ENCODE measurements around the gene TRIM51. TPM values are rescaled to one million over a fixed set of nuclear protein-coding genes. Genes with fewer than 3 reads are reported as not detected.
"Not testable (repeated sequence)": the region's sequence is repeated elsewhere in the genome, so short reads cannot be mapped to it uniquely, and the experiment has no call there.

The TRIM51 gene
- not detected in 2 replicates for total RNA-seq (2014; rRNA removed; shearing (Covaris generic))

- DNase-seq (ENCODE audit: low read depth) = not testable (repeated sequence)
These were observed at the start of gene TRIM51 for GRCh38 chr11:55882997-55883396. TSS of gene TRIM51 (plus strand) at chr11:55883297. CDS start at chr11:55885429, 2,132 bp downstream.

GRCh38 chr11:55838452-55838851 lies 44.6 kb upstream of the TRIM51 start, which contains the start of gene OR5D16:
TSS of gene OR5D16 (plus strand) at chr11:55838752. CDS start at chr11:55838752, 0 bp downstream.
- no peak for DNase-seq (ENCODE audit: low read depth)

GRCh38 chr11:55847453-55847852 lies 35.6 kb upstream of the TRIM51 start:
- DNase-seq (ENCODE audit: low read depth) = no peak

DNA sequence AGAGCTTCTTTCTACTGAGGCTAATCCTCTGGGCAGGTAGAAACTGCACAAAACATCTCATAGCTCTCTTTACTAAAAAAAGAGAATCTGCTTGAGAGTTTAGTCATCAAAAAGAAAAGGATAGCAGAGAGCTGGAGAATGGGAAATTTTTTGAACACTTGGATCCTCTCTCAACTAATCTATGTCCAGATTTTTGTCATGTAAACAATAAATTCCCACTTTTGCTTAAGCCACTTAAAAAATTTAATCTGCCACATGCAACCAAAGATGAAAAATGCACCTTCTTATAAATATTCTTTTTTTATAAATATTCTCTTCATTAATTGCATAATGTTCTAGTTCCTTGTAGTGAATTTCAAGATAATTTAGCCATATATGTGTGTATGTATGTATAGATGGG lies 34.1 kb upstream of the TRIM51 start:
- no peak for DNase-seq (ENCODE audit: low read depth)

GRCh38 chr11:55852141-55852540 lies 31.0 kb upstream of the TRIM51 start:
- no peak for DNase-seq (ENCODE audit: low read depth)

DNA sequence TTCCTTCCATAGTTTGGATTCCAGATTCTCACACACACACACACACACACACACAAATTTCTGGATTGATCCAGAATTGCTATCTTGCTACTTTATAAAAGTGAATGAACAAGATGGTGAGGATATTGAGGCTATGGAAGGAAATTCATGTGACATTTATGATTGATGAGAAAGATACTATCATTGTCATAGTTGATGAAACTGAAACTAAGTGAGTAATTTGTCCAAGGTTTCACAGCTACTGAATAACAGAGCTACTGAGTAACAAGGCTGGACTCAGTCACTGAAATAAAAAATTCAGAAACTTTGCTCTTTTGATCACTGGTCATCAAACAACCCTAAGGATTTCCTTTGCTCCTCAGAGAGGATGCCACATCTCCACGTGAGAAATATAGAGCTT lies 28.4 kb upstream of the TRIM51 start:
- DNase-seq (ENCODE audit: low read depth) = no peak

GRCh38 chr11:55867354-55867753 lies 15.7 kb upstream of the TRIM51 start:
- not testable (repeated sequence) for DNase-seq (ENCODE audit: low read depth)

GRCh38 chr11:55872731-55873130 lies 10.4 kb upstream of the TRIM51 start:
- DNase-seq (ENCODE audit: low read depth) = not testable (repeated sequence)

DNA sequence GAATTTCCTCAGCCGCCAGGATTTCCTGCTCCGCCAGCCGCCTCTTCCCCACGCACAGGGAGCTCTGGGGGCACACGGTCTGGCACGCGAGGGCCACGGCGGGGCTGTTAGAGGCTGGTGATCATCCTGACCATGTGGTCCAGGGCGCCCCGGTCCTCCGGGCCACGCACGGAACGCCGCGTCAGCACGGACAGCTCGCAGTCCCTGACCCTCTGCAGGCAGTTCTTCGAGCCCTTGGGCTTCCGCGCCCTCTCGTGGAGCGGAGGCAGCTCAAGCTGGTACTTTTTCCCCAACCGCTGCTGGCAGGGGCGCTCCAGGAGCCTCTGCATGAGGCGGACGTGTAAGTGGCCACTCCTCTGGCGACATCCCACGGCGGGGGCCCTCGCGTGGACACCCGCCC lies 10.0 kb upstream of the TRIM51 start:
- not testable (repeated sequence) for DNase-seq (ENCODE audit: low read depth)

- not testable (repeated sequence) for DNase-seq (ENCODE audit: low read depth)
These were observed 1.9 kb downstream of the TRIM51 start for GRCh38 chr11:55884995-55885394.

- not testable (repeated sequence) for DNase-seq (ENCODE audit: low read depth)
These were observed 2.4 kb downstream of the TRIM51 start for GRCh38 chr11:55885481-55885880.

DNA sequence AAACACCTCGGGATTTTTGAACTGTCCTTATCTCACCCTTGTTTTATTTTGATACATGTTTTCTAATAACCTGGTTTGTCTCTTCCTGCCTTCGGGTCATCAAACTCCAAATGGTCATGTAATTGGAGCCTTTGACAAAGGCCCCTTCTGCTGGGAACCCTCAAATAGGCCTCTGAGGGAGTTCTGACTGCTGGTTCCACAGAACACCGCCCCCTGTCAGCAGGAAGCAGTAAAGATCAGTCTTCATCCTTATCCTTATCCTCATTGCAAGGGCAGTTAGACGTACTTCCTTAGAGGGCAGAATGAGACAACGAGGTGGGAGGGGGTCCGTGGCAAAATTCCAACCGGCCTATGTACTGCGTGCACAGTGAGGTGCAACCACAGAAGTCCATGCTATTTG lies 12.1 kb downstream of the TRIM51 start:
- DNase-seq (ENCODE audit: low read depth) = no peak

- DNase-seq (ENCODE audit: low read depth) = no peak
These were observed 19.2 kb downstream of the TRIM51 start for GRCh38 chr11:55902308-55902707.

GRCh38 chr11:55914482-55914881 lies 31.4 kb downstream of the TRIM51 start, which contains the start of gene OR5W2:
TSS of gene OR5W2 (minus strand) at chr11:55914582. CDS start at chr11:55914582, 0 bp downstream.
- no peak for DNase-seq (ENCODE audit: low read depth)

GRCh38 chr11:55920537-55920936 lies 37.4 kb downstream of the TRIM51 start:
- DNase-seq (ENCODE audit: low read depth) = no peak

DNA sequence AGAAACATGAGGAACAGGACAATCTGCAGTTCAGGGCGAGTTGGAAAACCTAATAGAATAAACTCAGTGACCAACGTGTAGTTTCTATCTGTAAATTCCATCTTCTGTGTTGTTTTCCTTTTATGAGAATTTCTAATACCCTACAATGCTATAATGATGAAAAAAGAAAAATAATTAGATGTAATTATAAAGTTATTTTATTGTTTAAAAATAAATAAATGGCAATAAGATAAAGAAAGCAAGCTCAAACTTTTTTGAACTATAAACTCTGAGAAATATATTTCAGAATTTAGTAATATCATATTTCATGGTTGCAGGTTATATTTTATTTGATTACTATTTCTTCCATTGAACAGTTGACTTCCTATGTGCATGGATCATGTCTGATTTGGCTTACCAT lies 53.2 kb downstream of the TRIM51 start, which contains the start of gene OR5I1:
Gene OR5I1 (minus strand): TSS at position 101 of the 400 bp plus-strand sequence. CDS start 0 bp downstream, at position 101.
- no peak for DNase-seq (ENCODE audit: low read depth)

Other genes with a start within 250 kb of the TRIM51 start
- not detected in 2 replicates for gene OR4P4, start 248.2 kb upstream of the TRIM51 start, total RNA-seq (2014; rRNA removed; shearing (Covaris generic))
- gene OR4S2, start 235.0 kb upstream of the TRIM51 start, total RNA-seq (2014; rRNA removed; shearing (Covaris generic)) = not detected in 2 replicates
- not detected in 2 replicates for gene OR4C6, start 221.1 kb upstream of the TRIM51 start, total RNA-seq (2014; rRNA removed; shearing (Covaris generic))
- not detected in 2 replicates for gene OR5D13, start 109.9 kb upstream of the TRIM51 start, total RNA-seq (2014; rRNA removed; shearing (Covaris generic))
- gene OR5D14, start 87.7 kb upstream of the TRIM51 start, total RNA-seq (2014; rRNA removed; shearing (Covaris generic)) = not detected in 2 replicates
- gene OR5L1, start 71.9 kb upstream of the TRIM51 start, total RNA-seq (2014; rRNA removed; shearing (Covaris generic)) = not detected in 2 replicates
- not detected in 2 replicates for gene OR5D18, start 63.7 kb upstream of the TRIM51 start, total RNA-seq (2014; rRNA removed; shearing (Covaris generic))
- not detected in 2 replicates for gene OR5L2, start 56.1 kb upstream of the TRIM51 start, total RNA-seq (2014; rRNA removed; shearing (Covaris generic))
- not detected in 2 replicates for gene OR5D16, start 44.5 kb upstream of the TRIM51 start, total RNA-seq (2014; rRNA removed; shearing (Covaris generic))
- gene OR5W2, start 31.3 kb downstream of the TRIM51 start, total RNA-seq (2014; rRNA removed; shearing (Covaris generic)) = not detected in 2 replicates
- not detected in 2 replicates for gene OR5I1, start 53.1 kb downstream of the TRIM51 start, total RNA-seq (2014; rRNA removed; shearing (Covaris generic))
- not detected in 2 replicates for gene OR10AG1, start 86.6 kb downstream of the TRIM51 start, total RNA-seq (2014; rRNA removed; shearing (Covaris generic))
- gene OR5F1, start 111.3 kb downstream of the TRIM51 start, total RNA-seq (2014; rRNA removed; shearing (Covaris generic)) = not detected in 2 replicates
- not detected in 2 replicates for gene OR5AS1, start 144.4 kb downstream of the TRIM51 start, total RNA-seq (2014; rRNA removed; shearing (Covaris generic))
- gene OR8I2, start 210.0 kb downstream of the TRIM51 start, total RNA-seq (2014; rRNA removed; shearing (Covaris generic)) = not detected in 2 replicates
- not detected in 2 replicates for gene OR8H2, start 220.4 kb downstream of the TRIM51 start, total RNA-seq (2014; rRNA removed; shearing (Covaris generic))
- not detected in 2 replicates for gene OR8H3, start 239.1 kb downstream of the TRIM51 start, total RNA-seq (2014; rRNA removed; shearing (Covaris generic))

All from M059J (cell line).